NCI-H2227 (cell line): ENCODE results near the gene OCA2.
"Not testable (repeated sequence)": the region's sequence is repeated elsewhere in the genome, so short reads cannot be mapped to it uniquely, and the experiment has no call there.

ENCODE experiments used
- DNase-seq: peaks from one replicate; lab custom pipeline; 2025; ENCODE audit not compliant: unreplicated experiment; lab: John Stamatoyannopoulos, UW

Gene OCA2

DNA sequence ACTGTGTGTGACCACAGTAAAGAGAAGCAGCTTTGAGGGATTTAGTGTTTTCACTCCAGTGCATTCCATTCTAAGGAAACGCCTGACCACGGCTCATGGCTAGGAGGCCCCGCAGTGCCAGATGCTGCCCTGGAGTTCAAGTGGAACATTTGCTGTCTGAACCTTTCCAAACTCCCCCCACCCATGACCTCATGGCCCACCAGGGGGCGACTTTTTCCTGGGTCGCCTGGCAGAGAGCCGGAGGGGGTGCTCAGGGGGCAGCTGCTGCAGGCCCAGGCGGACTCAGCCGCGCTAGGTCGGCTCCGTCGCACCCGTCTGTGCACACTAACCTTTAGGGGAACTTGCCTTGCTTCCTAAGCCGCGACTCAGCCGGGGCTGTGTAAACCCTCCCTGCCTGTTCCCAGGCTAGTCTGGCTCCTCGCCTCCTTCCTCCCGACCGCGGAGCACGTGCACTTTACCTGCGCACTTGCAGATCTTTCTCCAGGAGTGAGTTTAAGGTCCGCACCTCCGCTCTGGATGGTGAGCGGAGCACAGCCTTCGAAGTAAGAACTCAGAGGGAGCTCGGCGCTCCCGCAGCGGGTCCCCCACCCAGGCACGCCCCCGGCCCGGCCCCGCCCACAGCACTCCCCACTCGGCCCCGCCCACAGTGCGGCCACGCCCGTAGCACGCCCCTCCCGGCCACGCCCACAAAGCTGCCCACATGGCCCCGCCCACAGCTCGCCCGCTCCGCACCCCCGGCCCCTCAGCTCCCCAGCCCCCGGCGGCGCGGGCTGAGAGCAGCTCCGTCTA, at the start of gene OCA2:
Gene OCA2 (minus strand): TSS at position 550 of the 789 bp plus-strand sequence. CDS start 17,441 bp downstream, outside the sequence.
- DNase-seq, result peak; percentile 83

DNA sequence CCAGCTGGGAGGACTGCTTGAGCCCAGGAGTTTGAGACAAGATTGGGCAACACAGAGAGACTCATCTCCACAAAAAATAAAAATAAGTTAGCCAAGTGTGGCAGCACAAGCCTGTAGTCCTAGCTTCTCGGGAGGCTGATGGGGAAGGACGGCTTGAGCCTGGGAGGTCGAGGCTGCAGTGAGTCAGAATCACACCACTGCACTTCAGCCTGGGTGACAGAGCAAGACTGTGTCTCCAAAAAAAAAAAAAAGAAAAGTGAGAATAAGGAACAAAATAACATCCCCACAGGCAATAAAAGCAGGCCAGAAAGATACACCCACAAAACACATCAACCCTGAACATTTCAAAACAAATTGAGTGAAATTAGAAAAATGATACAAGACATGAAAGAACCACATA, 48.7 kb upstream of the OCA2 start:
- no peak for DNase-seq

DNA sequence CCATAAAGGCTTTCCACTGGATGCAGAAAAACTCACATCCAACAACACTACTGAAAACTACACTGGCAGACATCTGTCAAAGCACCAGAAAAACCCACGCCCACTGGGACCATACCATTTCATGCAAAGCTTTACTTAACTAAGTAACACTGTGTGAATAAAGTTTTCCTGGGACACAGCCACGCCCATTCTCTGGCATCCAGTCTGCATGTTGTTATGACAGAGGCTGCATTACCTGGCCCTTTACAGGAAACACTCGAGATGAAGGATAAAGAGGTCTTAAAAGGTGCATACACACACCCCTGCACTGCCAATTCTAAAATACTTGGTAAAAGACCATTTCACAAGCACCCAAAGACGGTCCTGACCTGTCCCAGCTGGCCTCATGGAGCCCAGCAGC, 46.3 kb upstream of the OCA2 start:
- not testable (repeated sequence) for DNase-seq

DNA sequence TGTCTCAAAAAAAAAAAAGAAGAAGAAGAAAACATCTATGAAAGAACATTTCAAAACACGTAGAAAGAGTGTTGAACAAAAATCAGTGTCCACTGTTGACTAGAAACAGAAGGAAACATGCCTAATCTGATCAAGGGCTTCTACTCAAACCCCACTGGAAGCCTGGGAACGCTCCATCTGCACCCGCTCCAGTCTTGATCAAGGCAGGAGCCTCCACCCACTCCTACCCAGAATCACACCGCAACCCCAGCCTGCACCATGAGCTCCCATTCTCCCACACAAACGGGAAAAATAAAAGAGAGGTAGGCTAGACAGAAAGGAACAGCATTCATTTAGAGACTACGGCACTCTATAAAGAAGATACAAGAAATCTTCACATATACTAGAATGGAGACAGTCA, 40.9 kb upstream of the OCA2 start:
- no peak for DNase-seq

DNA sequence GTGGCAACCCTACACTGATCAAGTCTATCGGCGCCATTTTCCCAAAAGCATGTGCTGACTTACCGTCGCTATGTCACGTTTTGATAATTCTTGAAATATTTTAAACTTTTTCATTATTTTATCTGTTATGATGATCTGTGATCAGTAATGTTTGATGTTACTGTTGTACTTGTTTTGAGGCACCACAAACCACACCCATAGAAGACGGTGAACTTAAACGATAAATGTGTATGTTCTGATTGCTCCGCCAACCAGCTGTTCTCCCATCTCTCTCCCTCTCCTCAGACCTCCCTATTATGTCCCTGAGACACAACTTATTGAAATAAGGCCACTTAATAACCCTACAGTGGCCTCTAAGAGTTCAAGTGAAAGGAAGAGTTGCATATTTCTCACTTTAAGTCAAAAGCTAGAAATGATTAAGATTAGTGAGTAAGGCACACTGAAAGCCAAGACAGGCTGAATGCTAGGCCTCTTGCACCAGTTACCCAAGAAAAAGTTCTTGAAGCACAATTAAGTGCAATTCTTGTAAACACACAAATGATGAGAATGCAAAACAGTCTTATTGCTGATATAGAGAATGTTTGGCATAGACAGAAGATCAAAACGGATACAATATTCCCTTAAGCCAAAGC, 38.4 kb upstream of the OCA2 start:
- DNase-seq, result not testable (repeated sequence)

DNA sequence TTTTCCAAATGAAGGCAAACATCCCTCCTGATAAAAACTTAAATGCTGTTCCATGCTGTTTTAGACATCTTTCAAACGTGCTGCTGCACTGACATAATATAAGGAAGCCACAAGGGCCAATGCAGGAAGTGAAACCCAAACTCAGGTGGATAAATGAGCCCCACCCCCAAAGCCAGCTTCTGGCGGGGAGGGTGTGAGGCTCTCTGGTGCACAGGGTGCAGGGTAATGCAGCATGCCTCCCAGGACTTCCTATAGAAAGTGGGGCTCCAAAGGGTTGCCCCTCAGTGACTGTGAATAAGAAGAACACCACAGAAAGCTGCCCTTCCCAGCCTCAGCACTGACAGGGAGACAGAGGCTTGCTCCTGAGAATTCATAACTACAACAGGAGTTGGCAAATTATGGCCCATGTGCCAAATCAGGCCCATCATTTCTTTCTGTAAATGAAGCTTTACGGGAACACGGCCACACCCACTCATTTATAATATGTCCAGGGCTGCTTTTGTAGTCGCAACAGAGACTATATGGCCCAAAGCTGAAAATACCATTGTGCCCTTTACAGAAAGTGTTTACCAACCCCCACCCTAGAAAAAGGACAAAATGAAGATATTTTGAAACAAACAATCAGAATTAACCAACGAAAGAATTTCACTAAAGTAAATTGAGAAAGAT, 37.3 kb upstream of the OCA2 start:
- DNase-seq, result not testable (repeated sequence)

DNA sequence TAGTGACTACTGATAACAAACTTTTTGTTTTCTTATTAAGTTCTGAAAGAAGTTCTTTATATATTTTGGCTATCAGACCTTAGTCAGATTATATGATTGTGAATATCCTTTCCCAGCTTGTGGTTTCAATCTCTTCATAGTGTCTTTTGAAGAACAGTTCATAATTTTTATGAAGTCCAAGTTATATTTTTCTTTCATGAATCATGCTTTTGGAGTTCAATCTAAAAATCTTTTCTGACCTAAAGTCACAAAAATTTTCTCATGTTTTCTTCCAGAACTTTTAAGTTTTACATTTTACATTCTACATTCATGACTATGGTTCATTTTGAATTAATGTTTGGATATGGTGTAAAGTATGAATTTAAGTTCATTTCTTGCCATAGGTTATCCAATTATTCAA, 34.2 kb upstream of the OCA2 start:
- DNase-seq, result no peak

DNA sequence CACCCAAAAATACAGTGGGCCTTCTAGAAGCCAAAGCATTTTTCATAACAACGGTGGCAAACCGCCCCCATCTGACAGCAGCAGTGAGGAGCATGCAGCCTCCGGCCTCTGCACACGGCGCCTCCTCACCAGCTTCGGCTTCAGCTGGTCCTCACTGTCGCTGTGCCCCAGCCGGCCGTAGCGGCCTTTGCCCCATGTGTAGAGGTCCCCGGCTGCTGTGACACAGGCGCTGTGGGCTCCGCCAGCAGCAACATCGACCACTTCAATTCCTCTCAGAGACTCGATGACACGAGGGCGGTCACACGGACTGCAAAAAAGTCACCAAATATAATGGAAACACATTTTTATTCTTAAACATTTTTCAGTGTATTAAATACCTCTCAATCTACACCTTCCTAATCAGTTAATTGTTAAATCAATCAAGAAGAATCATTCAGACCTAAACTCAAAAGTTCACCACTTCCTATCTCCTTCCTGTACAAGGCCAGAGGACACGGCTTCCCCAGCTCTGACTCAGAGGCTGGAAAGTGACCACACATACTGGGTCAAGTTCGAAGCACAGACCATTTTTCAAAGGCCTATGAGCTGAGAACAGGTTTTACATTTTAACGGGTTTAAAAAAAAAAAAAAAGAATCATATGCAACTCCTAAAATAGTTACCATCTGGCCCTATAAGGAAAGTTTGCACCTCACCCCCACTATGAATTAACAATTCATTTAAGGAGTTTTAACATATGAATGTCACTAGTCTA, 33.6 kb upstream of the OCA2 start:
- no peak for DNase-seq

DNA sequence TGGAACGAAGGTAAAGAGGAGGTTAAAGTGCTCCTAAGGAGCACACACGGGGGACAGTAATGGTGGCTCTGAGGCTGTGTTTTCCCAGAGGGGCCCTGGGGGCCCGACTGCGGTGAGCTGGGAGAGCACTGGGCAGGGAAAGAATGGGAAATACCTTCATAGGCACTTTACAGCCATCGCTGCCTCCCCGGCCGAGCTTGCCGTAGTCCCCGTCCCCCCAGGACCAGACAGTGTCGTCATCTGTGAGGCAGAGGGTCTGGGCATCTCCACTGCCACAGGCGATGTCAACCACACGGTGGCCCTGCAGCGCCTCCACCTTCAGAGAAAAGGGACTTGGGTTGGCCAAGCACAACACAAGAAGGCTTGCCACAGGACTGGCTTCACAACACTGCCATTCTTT, 32.8 kb upstream of the OCA2 start:
- DNase-seq, result no peak

DNA sequence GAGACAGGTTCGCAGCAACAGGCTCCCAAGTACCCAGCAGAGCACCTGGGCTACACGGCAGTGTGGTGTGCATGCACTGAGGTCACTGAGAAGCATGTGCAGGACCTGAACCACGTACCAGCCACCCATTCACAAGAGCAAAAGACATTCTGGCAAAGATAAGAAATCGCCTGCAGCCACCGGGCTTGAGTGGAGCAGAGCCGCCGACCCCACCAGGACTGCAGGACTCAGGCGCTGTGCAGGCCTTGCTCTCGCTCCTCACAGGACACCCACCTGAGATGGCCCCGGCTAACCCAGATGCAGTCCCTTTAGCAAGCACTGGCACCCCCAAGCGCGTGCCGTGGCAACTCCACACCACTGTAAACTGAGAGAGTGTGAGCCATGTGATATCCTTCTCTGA, 32.3 kb upstream of the OCA2 start:
- DNase-seq, result no peak

DNA sequence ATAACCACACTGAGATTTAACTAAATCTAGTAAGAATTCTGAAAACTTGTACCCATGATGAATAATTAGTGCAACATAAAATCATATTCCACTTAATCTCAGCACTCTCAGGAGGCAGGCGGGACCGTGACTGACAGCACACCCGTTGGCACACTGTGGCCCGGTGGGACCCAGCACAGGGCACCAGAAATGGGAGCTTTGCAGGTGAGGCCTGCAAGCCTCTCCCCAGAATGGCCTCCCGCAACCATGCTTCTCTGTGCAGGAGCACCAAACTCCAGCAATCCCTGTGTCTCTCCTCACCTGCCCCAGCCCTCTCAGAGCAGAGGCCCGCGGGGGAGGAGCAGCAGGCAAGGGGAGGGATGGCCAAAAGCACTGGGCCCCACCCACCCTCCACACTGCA, 31.5 kb upstream of the OCA2 start:
- DNase-seq, result no peak

DNA sequence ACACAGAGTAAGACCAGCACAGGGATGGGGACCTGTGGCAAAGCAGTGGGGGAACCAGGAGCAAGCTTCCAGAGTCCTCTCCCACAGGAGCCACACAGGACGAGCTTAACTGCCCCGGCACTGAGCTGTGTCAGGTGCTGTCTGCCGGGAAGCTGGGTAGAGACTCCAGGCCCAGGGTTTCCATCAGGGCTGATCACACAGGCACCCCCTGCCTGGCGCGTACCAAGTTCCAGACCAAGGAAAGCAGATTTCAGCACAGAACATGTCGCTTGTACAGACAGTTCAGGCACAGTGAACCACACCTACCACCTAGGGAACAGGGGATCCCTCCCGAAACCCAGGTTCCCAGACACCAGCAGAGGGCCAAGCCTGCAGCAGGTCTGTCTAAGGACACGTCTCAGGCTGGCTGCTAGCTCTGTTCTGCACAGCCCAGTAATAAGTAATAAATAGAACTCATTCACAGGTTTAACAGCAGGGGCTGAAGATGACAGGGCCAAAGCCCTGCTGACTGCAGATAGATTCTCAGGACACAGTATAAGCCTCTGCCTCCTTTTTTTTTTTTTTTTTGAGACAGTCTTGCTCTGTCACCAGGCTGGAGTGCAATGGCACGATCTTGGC, 30.2 kb upstream of the OCA2 start:
- DNase-seq, result no peak

DNA sequence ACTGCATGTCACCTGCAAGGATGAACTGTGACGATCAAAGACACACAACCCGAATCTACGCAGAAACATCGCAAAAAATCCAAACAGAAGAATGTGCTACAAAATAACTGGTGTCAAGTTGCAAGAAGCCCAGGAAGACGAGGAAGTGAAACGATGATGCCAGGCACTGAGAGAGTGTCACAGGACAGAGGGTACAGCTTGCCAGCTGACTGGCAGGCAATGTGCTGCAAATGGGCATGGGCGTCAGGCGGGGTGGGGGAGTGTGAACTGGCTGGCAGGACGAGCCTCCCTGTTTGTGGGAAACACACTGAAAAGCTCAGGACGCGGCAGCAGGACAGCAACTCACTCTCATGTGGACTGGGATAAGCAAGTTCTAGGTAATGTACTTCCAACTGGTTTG, 28.9 kb upstream of the OCA2 start:
- no peak for DNase-seq

DNA sequence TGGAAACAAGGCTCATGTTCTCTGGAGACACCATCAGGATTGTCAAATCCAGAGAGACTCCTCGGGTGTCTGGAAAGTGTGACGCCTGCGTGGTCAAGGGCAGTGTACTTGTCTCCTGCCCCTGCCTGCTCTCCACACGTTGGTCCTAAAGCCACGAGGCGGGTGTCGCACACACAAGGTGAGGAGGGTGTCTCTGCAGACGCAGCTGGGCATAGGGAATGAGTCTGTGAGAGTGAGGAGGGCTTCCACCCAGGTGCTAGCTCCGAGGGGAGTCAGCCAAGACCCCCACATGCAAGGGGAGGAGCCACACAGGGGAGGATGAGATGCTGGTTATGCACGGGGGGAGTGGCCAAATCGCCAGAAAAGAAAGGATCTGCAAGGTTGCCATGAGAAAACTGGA, 27.9 kb upstream of the OCA2 start:
- DNase-seq, result no peak

DNA sequence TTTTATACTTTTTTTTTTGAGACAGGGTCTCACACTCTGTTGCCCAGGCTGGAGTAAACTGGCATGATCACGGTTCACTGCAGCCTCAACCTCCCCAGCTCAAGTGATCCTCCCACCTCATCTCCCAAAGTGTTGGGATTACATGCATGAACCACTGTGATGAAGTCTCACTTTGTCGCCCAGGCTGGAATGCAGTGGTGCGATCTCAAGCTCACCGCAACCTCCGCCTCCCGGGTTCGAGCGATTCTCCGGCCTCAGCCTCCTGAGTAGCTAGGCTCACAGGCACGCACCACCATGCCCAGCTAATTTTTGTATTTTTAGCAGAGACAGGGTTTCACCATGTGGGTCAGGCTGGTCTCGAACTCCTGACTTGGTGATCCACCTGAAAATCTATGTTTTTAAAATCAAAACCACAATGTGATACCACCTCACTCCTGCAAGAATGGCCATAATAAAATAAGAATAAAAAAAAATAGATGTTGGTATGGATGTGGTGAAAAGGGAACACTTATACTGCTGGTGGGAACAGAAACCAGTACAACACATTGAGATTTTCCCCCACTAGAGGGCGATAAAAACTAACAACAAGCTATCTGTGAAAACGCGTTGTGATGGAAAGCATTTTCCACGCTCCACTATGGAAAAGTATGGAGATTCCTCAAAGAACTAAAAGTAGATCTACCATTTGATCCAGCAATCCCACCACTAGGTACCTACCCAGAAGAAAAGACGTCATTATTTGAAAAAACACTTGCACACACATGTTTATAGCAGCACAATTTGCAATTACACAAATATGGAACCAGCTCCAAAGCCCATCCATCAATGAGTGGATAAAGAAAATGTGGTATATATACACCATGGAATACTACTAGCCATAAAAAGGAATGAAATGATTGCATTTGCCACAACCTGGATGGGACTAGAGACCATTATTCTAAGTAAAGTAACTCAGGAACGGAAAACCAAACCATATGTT, 26.8 kb upstream of the OCA2 start:
- DNase-seq, result peak; percentile 59

DNA sequence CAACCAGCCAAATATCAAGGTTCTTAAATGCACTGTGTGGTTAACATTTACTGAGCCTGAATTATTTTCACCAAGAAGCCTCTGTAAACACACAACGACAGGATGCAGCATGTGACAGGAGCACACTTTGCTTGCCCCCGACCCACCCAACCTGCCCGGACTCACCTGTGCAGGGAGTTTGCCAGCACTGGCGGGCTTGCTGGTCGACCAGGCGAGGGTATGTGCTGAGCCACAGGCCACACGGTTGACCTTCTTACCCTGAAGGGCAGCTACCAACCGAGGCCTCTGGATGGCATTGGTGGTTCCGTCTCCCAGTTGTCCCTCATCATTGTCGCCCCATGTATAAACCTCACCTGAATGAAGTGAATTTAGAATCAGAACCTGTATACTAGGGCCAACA, 25.7 kb upstream of the OCA2 start:
- no peak for DNase-seq

DNA sequence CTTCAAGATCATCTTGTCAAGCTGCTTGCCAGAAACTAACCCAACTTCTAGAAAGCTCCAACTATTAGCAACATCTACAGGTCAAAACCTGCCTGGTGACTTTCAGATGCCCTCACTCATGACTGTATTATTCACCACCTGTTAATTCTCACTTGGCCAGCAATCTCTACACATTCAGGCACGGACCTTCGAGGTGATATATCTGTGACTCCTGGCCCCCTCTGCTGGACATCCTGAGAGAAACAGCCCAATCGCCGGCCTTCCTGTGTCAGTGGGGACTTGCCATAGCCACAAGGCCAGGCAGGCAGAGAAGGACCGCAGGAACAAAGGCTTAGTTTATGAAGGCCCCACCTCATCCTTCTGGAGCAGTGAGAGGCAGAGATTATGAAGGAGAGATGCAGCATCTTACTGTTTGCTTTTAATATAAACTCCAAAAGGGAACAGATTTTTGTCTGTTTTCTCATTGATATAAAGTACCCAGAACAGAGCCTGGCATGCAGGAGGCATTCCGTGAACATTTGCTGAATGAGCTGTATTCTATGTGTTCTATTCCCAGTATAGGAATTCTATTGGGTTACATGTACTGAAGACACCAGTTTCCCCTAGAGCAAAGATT, 24.4 kb upstream of the OCA2 start:
- peak; percentile 67 for DNase-seq

DNA sequence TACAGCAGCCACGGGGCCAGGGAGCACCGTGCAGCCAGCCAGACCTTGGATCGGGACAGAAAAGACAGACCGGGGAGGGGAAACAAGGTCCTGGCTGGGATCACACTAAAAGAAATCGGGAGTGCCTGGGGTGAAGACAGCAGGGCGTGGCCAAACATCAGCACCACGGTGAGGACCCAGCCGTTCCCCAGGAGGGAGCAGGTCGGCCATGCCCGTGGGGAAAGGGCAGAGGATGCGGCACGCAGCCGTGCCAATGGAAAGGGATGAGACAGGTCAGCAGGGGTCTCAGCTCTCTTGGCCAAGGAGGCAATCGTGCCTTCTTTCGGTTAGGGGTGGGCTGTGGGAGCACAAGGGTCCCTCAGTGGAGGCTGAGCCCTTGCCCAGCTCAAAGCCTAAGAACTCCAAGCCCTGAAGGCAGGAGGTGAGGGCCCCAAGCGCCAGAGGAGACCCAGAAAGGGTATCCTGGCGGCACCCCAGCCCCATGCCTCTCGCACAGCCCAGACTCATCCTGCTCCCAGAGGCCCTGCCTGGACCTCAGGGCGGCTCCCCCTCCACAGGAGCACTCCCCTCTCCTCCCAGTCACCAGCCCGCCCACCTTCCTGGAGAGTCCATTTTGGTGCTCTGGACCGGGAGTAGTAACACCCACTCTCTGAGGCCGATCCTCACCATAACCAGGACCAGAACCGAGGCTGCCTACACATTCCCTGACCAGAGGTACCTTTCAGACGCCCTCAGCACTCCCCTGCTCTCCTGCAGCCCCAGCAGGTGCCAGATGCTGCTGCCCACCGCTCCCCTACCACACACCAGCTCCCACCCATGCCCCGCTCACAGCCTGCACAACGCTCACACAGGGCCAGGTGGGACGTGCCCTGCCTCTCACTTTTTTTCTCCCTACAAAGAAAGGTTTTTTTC, 23.2 kb upstream of the OCA2 start:
- no peak for DNase-seq
